ENCODE measurements around the gene RNU1-3.
"Not testable (repeated sequence)": the region's sequence is repeated elsewhere in the genome, so short reads cannot be mapped to it uniquely, and the experiment has no call there.

- TF ChIP-seq, protein P1, sequence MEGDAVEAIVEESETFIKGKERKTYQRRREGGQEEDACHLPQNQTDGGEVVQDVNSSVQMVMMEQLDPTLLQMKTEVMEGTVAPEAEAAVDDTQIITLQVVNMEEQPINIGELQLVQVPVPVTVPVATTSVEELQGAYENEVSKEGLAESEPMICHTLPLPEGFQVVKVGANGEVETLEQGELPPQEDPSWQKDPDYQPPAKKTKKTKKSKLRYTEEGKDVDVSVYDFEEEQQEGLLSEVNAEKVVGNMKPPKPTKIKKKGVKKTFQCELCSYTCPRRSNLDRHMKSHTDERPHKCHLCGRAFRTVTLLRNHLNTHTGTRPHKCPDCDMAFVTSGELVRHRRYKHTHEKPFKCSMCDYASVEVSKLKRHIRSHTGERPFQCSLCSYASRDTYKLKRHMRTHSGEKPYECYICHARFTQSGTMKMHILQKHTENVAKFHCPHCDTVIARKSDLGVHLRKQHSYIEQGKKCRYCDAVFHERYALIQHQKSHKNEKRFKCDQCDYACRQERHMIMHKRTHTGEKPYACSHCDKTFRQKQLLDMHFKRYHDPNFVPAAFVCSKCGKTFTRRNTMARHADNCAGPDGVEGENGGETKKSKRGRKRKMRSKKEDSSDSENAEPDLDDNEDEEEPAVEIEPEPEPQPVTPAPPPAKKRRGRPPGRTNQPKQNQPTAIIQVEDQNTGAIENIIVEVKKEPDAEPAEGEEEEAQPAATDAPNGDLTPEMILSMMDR (IDR thresholded peaks at IDR 0.05): not testable (repeated sequence)
- TF ChIP-seq EZH2phosphoT487, EZH2 (IDR thresholded peaks at IDR 0.05): not testable (repeated sequence)
Observed at GRCh38 chr1:16712582-16712981, 45.8 kb upstream of the RNU1-3 start.

Data from neural progenitor cell (in vitro differentiated cells).